ENCODE data around the gene NCAPD3.
A peak's percentile ranks its signal among the peaks of the same experiment; 100 is the strongest.
"Not testable (repeated sequence)": the region's sequence is repeated elsewhere in the genome, so short reads cannot be mapped to it uniquely, and the experiment has no call there.

NCAPD3 gene

DNA sequence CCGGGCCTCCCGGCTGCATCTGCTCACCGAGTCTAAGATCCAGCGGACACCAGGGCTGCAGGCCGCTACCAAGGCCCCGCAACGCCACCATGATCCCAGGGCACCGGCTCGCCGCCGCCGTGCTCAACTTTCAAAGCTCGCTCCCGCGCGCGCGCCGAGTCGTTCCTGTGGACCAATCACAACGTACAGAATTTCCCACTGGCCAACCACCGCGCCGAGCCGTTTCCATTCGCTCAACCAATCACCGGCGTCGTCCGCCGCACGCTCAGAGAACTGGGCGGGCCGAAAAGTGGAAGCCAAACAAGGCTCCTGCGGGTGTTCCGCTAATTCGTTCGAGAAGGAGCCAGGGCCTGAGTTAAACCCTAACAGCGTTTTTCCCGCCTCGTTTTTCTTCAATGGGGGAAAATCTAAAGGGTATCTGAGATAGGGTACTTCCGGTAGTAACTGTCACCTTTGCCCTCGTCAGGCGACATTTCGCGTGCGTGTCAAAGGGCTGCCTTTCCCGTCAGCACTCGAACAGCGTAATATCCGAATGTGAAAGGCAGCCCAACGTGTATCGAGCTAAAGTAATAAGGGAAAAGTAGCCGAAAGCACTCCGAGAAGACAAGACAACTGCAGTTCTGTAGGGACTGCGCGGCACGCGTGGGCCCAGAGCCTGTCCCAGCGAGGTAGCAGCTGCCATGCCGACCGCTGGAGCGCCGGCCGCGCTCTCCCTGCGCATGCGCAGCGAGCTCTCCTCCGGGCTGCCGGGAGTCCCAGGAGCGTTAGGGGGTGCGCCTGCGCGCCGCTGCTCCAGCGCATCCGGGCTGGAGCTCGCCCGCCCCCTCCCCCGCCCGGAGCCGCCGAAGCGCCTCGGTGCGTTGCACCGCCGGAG, at the start of gene NCAPD3, which contains the start of gene VPS26B:
TSS of gene NCAPD3 (minus strand) at position 132 of the 874 bp plus-strand sequence. CDS start at position 91, 41 bp downstream.
TSS of gene VPS26B (plus strand) at position 836 of the 874 bp plus-strand sequence. CDS start 452 bp downstream, outside the sequence.
- DNase-seq: peak; percentile 96

- no peak for DNase-seq
Measured at GRCh38 chr11:134273317-134273712, 49.5 kb upstream of the NCAPD3 start.

GRCh38 chr11:134272381-134273316, 48.9 kb upstream of the NCAPD3 start:
- DNase-seq: no peak

DNA sequence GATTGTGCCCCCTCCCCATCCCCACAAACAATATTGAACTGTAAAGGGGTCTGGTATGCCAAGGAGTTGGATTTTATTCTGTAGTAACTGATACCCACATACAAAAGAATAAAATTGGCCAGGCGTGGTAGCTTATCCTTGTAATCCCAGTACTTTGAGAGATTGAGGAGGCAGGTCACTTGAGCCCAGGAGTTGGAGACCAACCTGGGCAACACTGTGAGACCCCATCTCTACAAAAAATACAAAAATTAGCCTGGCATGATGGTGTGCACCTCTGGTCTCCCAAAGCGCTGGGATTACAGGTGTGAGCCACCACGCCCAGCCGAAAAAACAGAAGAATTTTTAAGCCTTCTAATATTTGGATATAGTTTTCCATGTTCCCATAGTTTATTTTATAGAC, 48.2 kb upstream of the NCAPD3 start:
- DNase-seq: no peak

- peak; percentile 11 for DNase-seq
Measured at GRCh38 chr11:134270250-134270714, 46.5 kb upstream of the NCAPD3 start.

DNA sequence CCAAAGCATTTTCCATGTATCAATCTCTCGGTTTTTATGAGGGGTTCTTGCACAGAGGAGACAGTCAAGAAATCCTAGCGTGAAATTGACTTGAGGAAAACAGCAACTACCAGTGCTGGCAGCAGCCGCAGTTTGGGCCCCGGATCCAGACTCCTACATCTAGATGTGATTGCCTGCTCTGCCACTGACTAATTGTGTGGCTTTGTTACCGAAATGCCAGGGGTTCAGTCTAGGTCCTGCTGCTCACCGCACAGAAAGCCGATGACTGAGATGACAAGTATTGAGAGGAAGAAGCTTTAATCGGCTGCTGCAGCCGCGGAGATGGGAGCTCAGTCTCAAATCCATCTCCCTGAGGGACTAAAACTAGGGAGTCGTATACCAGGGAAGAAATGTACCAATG, 44.2 kb upstream of the NCAPD3 start:
- DNase-seq: no peak

DNA sequence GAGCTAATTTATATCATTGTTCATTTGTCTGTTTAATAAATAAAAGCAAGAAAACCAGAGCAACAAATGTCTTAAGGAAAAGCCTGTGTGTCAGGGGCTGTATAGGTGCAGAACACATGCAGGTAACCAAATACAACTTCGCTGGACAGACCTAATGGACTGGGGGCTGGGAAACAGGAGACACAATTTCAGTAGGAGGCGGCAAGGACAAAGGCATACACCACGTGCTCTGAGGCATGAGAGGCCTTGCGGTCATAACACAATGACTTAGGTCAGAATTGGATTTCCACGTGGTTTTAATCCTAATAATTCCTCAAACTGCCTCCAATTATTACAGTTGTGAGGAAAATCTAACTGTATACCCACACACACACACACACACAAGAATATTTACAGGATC, 43.7 kb upstream of the NCAPD3 start:
- no peak for DNase-seq

DNA sequence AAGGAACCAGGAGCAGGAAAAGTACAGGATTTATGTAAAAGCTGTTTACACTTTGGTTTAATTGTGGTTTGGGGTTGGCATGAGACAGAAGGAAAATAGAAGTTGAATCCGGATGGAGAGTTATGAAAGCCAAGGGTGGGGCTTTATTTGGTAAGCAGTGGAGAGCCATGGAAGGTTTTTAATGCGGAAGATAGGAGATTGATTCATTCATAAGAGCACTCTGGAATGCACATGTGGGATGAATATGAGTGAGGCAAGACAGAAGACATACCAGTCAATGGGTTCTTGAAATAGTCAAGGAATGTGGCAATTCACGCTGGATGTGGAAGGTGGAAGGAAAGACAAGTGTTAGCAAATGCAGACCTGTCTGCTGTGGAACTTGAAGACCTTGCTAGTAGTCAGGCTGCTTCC, 43.1 kb upstream of the NCAPD3 start:
- DNase-seq: no peak

DNA sequence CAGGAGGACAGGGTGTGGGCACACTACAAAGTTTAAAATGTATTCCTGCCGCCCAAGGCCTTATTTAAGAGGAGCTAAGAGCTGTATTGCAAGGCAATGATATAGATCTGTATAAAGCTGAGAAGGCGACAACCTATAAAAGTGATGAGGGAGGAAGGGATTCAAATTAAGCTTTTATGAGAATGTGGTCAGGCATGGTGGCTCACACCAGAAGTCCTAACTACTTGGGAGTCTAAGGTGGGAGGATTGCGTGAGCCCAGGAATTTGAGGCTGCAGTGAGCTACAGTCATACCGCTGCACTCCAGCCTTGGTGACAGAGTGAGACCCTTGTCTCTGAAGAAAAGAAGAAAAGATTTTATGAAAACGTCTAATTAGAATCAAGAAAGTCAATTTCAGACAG, 42.7 kb upstream of the NCAPD3 start:
- no peak for DNase-seq

GRCh38 chr11:134264966-134265764, 41.4 kb upstream of the NCAPD3 start:
- no peak for DNase-seq

GRCh38 chr11:134261626-134262488, 38.1 kb upstream of the NCAPD3 start:
- peak; percentile 55 for DNase-seq

DNA sequence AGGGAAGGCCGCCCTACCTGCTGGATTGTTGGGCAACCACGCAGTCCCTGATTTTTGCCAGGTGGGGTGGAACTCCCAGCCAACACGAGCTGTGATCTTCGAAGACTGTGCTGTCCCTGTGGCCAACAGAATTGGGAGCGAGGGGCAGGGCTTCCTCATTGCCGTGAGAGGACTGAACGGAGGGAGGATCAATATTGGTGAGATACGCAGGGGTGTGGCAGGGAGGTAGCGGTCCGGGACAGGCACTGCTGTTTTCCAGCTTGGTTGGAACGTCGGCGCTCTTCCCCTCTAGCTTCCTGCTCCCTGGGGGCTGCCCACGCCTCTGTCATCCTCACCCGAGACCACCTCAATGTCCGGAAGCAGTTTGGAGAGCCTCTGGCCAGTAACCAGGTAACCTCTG, 37.2 kb upstream of the NCAPD3 start:
- DNase-seq: no peak

DNA sequence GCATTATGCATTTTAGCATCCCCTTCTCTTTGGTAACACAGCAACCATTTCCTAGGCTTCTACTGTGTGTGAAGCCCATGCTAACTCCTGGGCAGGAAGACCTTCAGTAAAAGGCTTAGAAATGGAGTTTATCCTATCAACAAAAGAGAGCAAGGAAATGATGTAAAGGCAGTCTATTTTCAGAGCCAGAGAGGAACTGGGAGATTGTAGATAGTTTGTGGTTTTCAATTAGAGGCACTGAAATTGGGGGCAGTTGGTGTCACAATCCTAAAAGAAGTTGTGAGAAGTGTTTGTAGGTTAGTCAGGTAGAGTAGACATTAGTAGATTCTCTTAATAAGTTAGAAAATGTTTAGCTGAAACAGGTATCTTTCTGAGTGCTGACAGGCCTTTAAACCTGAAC, 36.7 kb upstream of the NCAPD3 start:
- DNase-seq: no peak

DNA sequence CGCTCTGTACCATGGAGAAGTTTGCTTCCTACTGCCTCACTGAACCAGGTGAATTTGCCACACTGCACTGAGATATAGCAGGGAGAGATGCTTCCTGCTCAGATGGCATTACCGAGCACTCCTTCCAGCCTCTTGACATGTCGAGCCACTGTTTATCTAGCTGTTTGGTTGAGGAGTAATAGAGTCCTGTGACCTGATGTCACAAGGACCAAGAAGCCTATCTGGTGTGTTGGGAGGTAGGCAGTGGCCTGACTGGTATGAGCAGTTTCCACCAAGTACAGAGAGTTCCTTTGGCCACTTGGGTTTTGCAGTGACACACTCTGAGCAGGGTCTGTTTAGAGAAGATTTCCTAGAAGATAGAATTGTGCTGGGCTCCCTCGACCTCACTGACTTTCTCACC, 34.8 kb upstream of the NCAPD3 start:
- DNase-seq: no peak

DNA sequence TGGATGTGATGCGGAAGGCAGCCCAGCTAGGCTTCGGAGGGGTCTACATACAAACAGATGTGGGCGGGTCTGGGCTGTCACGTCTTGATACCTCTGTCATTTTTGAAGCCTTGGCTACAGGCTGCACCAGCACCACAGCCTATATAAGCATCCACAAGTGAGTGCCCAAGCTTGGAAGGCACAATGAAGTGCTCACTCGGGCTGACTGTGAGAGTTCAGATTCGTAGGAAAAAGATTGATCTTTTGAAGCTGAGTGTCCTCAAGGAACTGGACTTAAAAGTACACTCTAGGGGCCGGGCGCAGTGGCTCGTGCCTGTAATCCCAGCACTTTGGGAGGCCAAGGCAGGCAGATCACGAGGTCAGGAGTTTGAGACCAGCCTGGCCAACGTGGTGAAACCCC, 33.3 kb upstream of the NCAPD3 start:
- DNase-seq: no peak

DNA sequence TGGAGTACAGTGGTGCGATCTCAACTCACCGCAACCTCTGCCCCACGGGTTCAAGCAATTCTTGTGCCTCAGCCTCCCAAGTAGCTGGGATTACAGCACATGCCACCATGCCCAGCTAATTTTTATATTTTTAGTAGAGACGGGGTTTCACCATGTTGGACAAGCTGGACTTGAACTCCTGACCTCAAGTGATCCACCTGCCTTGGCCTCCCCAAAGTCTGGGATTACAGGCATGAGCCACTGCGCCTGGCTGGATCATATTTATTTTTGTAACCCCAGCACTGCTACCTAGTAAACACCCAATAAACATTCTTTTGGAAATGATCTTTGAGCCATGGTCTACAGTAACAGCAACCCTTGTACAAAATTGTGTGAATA, 31.4 kb upstream of the NCAPD3 start:
- not testable (repeated sequence) for DNase-seq

DNA sequence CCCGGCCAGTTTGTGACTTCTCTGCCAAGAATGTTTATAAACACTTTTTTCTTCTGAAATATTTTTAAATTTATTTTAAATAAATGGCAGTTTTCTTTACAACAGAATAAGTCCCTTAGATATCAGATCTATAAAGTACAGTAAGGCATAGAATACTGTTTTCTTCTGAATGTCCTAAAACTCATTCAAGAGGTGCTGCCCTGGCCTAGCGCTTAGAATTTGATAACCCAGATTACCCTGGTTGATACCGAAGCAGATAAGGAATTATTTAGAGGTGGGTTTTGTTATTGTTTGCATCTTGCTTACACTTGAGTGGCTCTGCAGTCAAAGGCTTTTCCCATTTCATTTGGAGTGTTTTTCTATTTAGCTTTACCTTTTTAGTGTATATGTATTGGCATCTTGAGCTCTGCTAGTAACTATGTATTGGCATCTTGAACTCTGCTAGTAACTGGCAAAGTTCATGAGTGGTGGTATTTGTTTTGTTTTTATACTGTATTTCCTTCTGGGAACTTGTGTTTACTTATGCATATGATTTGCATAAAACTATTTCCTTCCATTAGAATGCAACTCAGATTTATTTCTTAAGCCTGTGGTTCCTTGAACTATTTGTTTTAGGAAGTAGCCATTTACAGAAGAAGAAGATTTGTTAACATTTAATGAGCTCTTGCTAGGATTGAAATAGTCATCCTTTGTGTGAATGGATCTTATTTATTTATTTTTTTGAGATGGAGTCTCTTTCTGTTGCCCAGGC, 30.8 kb upstream of the NCAPD3 start:
- DNase-seq: no peak

GRCh38 chr11:134253188-134253993, 29.6 kb upstream of the NCAPD3 start, which contains the start of the genes ACAD8 and THYN1:
ACAD8 (plus strand) TSS chr11:134253568; CDS start chr11:134253601, 33 bp downstream.
THYN1 (minus strand) TSS chr11:134253352; CDS start chr11:134252882, 470 bp downstream.
- peak; percentile 95 for DNase-seq

DNA sequence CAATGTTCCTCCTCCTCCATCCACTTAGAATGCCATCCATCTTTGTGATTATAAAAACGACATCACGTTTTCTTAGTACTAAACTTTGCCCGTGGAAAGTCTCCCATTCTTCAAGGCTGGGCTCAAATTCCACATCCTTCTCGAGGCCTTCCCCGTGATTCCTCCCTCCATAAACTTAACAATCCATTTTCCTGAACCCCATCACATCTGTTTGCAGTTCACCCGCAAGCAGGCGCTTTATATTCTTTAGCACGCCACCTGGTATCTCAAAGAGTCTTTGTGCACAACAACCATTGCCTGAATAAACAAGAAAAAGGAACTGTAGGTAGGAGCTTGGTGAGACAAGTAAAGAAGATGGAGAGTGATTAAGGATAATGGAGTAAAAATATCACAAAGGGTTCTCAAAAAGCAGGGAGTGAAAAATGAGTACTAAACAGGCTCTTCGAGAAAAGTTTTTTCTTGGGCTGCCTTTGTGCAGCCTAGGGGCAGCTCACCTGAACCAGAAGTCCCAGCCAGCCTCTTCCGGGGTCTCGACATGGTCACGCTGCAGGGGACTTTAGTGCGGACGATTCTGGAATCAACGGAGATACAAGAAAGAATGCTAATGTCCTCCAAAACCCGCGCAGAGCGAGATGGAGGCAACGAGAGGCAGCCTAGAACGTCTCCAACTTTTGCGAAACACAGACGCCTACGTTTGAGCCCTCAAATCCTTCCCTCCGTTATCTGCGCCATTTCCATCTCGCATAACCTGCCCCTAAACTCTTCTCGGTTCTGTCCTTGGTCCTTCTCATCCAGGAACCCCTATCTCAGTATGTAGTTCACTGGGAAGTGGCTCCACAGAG, 28.8 kb upstream of the NCAPD3 start:
- DNase-seq: peak; percentile 25

Data from CD4-positive, alpha-beta T cell treated with Interleukin-17A for 4 hours (primary cell).